ENCODE data around the gene WDR7. TPM values are rescaled to one million over a fixed set of nuclear protein-coding genes. Genes with fewer than 3 reads are reported as not detected.

Gene WDR7
- total and polyA plus RNA-seq, 2 experiments from 2014 or later, result 7.0 to 14.8 TPM

GRCh38 chr18:57051657-57052044 lies 400.5 kb downstream of the WDR7 start:
- H3K4me2 ChIP-seq, result no peak overlapping the region
- no peak for DNase-seq (ENCODE audit: low spot score)
- H3F3A ChIP-seq (replicated peaks; ENCODE audit: low read depth), result no peaks in the 10 kb centered on the region
- no peaks in the 10 kb centered on the region for H3K27me3 ChIP-seq (ENCODE audit: insufficient read depth)
- Mint-ChIP-seq H3K27ac (no peak overlapping the region; the same call in 1 of the 2 replicates), H3K4me3 (no peak overlapping the region), H3K4me1 (peaks cover 8% of the 10 kb centered on the region), H3K36me3 (ENCODE audit: low read depth) (peaks cover 10% of the 10 kb centered on the region; the same call in 1 of the 3 replicates), H3K9me3 (peaks cover 24% of the 10 kb centered on the region; the same call in 2 of the 3 replicates), H3K27me3 (ENCODE audit: insufficient read depth, low read depth, poor library complexity) (peaks cover 5% of the 10 kb centered on the region)
- no peak overlapping the region for H3K27ac ChIP-seq (ENCODE audit: low read depth)
- no peak overlapping the region for H2AFZ ChIP-seq
- peaks cover 2% of the 10 kb centered on the region; the same call in 1 of the 2 replicates for H3K9me2 ChIP-seq (ENCODE audit: insufficient read depth)
- no peak for ATAC-seq
- no peaks in the 10 kb centered on the region for H3K79me2 ChIP-seq (replicated peaks; ENCODE audit: insufficient read depth)
- peaks cover 8% of the 10 kb centered on the region; the same call in 1 of the 2 replicates for H3K36me3 ChIP-seq (ENCODE audit: insufficient read depth)
- no peak overlapping the region for H3K4me3 ChIP-seq
- no peaks in the 10 kb centered on the region for H3K4me1 ChIP-seq (ENCODE audit: insufficient read depth)
- TF ChIP-seq EZH2 (IDR thresholded peaks at IDR 0.05; ENCODE audit: low read depth, unreplicated experiment) (no peak), JUNB (IDR thresholded peaks at IDR 0.05; ENCODE audit: unreplicated experiment) (no peak), NANOG (IDR thresholded peaks at IDR 0.05; ENCODE audit: borderline replicate concordance) (no peak), POLR2AphosphoS5 (IDR thresholded peaks at IDR 0.05; ENCODE audit: low read depth) (no peak), STAT1 (IDR thresholded peaks at IDR 0.05; ENCODE audit: unreplicated experiment) (no peak), ZNF331 (CRISPR knock-in tag; IDR thresholded peaks at IDR 0.05; ENCODE audit: low read depth) (no peak), REST (IDR thresholded peaks at IDR 0.05; ENCODE audit: unreplicated experiment) (no peak), CTCF (conservative IDR thresholded peaks at IDR 0.05; ENCODE audit: low read depth in 2 of 2) (no peak)
- H4K20me1 ChIP-seq (replicated peaks; ENCODE audit: insufficient read depth), result no peaks in the 10 kb centered on the region

GRCh38 chr18:57052173-57052572 lies 401.0 kb downstream of the WDR7 start:
- no peaks in the 10 kb centered on the region for H4K20me1 ChIP-seq (replicated peaks; ENCODE audit: insufficient read depth)
- no peaks in the 10 kb centered on the region for H3K4me1 ChIP-seq (ENCODE audit: insufficient read depth)
- H3K9me2 ChIP-seq (ENCODE audit: insufficient read depth), result peaks cover 2% of the 10 kb centered on the region; the same call in 1 of the 2 replicates
- no peak overlapping the region for H3K27ac Mint-ChIP-seq
- H3K4me1 Mint-ChIP-seq, result peaks cover 8% of the 10 kb centered on the region
- no peak overlapping the region for H2AFZ ChIP-seq
- H3K36me3 ChIP-seq (ENCODE audit: insufficient read depth), result peaks cover 8% of the 10 kb centered on the region; the same call in 1 of the 2 replicates
- peaks cover 10% of the 10 kb centered on the region; the same call in 1 of the 3 replicates for H3K36me3 Mint-ChIP-seq (ENCODE audit: low read depth)
- H3K4me2 ChIP-seq, result no peak overlapping the region
- ATAC-seq (no peak; the same call in 2 of the 3 replicates), DNase-seq (ENCODE audit: low spot score) (peak; percentile 28)
- peaks cover 27% of the 10 kb centered on the region; the same call in 2 of the 3 replicates for H3K9me3 Mint-ChIP-seq
- no peak overlapping the region for H3K27ac ChIP-seq (ENCODE audit: low read depth)
- H3K27me3 ChIP-seq (ENCODE audit: insufficient read depth), result no peaks in the 10 kb centered on the region
- H3K79me2 ChIP-seq (replicated peaks; ENCODE audit: insufficient read depth), result no peaks in the 10 kb centered on the region
- no peaks in the 10 kb centered on the region for H3F3A ChIP-seq (replicated peaks; ENCODE audit: low read depth)
- H3K4me3 ChIP-seq, result no peak overlapping the region
- H3K4me3 Mint-ChIP-seq, result no peak overlapping the region
- peaks cover 5% of the 10 kb centered on the region for H3K27me3 Mint-ChIP-seq (ENCODE audit: insufficient read depth, low read depth, poor library complexity)
- TF ChIP-seq REST (IDR thresholded peaks at IDR 0.05; ENCODE audit: unreplicated experiment), result no peak
